KMS-11 (cell line): ENCODE measurements around the gene EXOSC9.

Source experiments
- H2AFZ ChIP-seq: fragments of 200-600 bp; sonication (generic); 2 replicates; pipeline ENCODE4 v1.6.1; 2016; ENCODE audit warnings: antibody characterized with exemption, mixed run types, low read depth
- H3K27ac ChIP-seq: fragments of 200-600 bp; sonication (generic); 2 replicates; pipeline ENCODE4 v1.6.1; 2016; ENCODE audit warnings: mild to moderate bottlenecking, mixed run types
- H3K27me3 ChIP-seq: fragments of 200-600 bp; sonication (generic); 2 replicates; pipeline ENCODE4 v1.6.1; 2017; ENCODE audit warnings: mild to moderate bottlenecking, low read depth, mixed run types, moderate library complexity; ENCODE audit not compliant: insufficient read depth
- H3K36me3 ChIP-seq: fragments of 200-600 bp; sonication (generic); 2 replicates; pipeline ENCODE4 v1.6.1; 2017; ENCODE audit warnings: mild to moderate bottlenecking, mixed run types; ENCODE audit not compliant: insufficient read depth
- H3K4me1 ChIP-seq: fragments of 200-600 bp; sonication (generic); 2 replicates; pipeline ENCODE4 v1.6.1; 2016; ENCODE audit warnings: mild to moderate bottlenecking, low read depth, mixed run types; ENCODE audit not compliant: poor library complexity, severe bottlenecking
- H3K4me2 ChIP-seq: fragments of 200-600 bp; sonication (generic); 2 replicates; pipeline ENCODE4 v1.7.0; 2016; ENCODE audit warnings: mild to moderate bottlenecking, mixed run types
- H3K4me3 ChIP-seq: fragments of 200-600 bp; sonication (generic); IDR thresholded peaks from 2 replicates; pipeline ENCODE4 v1.6.1; 2017; ENCODE audit warnings: low read depth, low read length, mixed read lengths; ENCODE audit not compliant: insufficient read depth
- H3K79me2 ChIP-seq: fragments of 200-600 bp; sonication (generic); 2 replicates; pipeline ENCODE4 v1.6.1; 2016; ENCODE audit warnings: low read depth, mixed run types; ENCODE audit not compliant: insufficient read depth
- H3K9ac ChIP-seq: fragments of 200-600 bp; sonication (generic); 2 replicates; pipeline ENCODE4 v1.6.1; 2016; ENCODE audit warnings: mild to moderate bottlenecking, mixed run types
- H4K20me1 ChIP-seq: fragments of 200-600 bp; sonication (generic); 2 replicates; pipeline ENCODE4 v1.6.1; 2016; ENCODE audit warnings: mild to moderate bottlenecking, mixed run types; ENCODE audit not compliant: insufficient read depth
- CTCF ChIP-seq: fragments of 200-600 bp; sonication (generic); conservative IDR thresholded peaks from 2 replicates; pipeline ENCODE4 v1.6.1; 2017; ENCODE audit warnings: low read depth, mild to moderate bottlenecking, antibody characterized with exemption, low read length, moderate library complexity, mixed read lengths

EXOSC9 gene

GRCh38 chr4:121822796-121823504, 21.8 kb downstream of the EXOSC9 start:
- TF ChIP-seq CTCF: peak; percentile 57
- peak overlapping the region; percentile 74 for H3K9ac ChIP-seq
- H3K27me3 ChIP-seq: no peaks in the 10 kb centered on the region
- H3K4me3 ChIP-seq: no peak overlapping the region
- peaks cover 27% of the 10 kb centered on the region for H3K36me3 ChIP-seq
- H3K79me2 ChIP-seq: peaks cover 54% of the 10 kb centered on the region
- H3K4me1 ChIP-seq: peaks cover 41% of the 10 kb centered on the region
- H3K27ac ChIP-seq: peak overlapping the region; percentile 75
- peak overlapping the region; percentile 92 for H3K4me2 ChIP-seq
- H4K20me1 ChIP-seq: 0 out of 2 replicates have a peak, but pooled peaks cover 8% of the 10 kb centered on the region
- peak overlapping the region; percentile 62; the same call in 1 of the 2 replicates for H2AFZ ChIP-seq

GRCh38 chr4:121823505-121824170, 22.5 kb downstream of the EXOSC9 start, which contains the start of gene CCNA2:
CCNA2 (minus strand) TSS chr4:121823883; CDS start chr4:121823628, 255 bp downstream.
- Histone ChIP-seq H3K27ac (peak within 1 kb of the TSS; percentile 75), H3K79me2 (peaks cover 47% of the 10 kb centered on the region), H2AFZ (peak within 1 kb of the TSS; percentile 62), H3K4me3 (no peak within 1 kb of the TSS), H3K36me3 (peaks cover 27% of the 10 kb centered on the region), H3K4me2 (peak within 1 kb of the TSS; percentile 92), H3K9ac (peak within 1 kb of the TSS; percentile 74), H3K4me1 (peaks cover 41% of the 10 kb centered on the region), H3K27me3 (no peaks in the 10 kb centered on the region), H4K20me1 (0 out of 2 replicates have a peak, but pooled peaks cover 8% of the 10 kb centered on the region)
- no peak for TF ChIP-seq CTCF

GRCh38 chr4:121824171-121824527, 23.0 kb downstream of the EXOSC9 start:
- no peak for TF ChIP-seq CTCF
- H4K20me1 ChIP-seq: 0 out of 2 replicates have a peak, but pooled peaks cover 8% of the 10 kb centered on the region

GRCh38 chr4:121824950-121825349, 23.8 kb downstream of the EXOSC9 start:
- no peak overlapping the region for H3K4me2 ChIP-seq

More at GRCh38 chr4:121824171-121824527, 23.0 kb downstream of the EXOSC9 start:
- H3K36me3 ChIP-seq: peaks cover 25% of the 10 kb centered on the region
- H3K27ac ChIP-seq: peak overlapping the region; percentile 13; the same call in 1 of the 2 replicates
- H2AFZ ChIP-seq: peak overlapping the region; percentile 62
- H3K4me1 ChIP-seq: peaks cover 38% of the 10 kb centered on the region
- peaks cover 43% of the 10 kb centered on the region for H3K79me2 ChIP-seq
- no peak overlapping the region for H3K4me3 ChIP-seq
- H3K4me2 ChIP-seq: peak overlapping the region; percentile 77
- H3K27me3 ChIP-seq: no peaks in the 10 kb centered on the region
- peak overlapping the region; percentile 74; the same call in 1 of the 2 replicates for H3K9ac ChIP-seq

More at GRCh38 chr4:121824950-121825349, 23.8 kb downstream of the EXOSC9 start:
- Histone ChIP-seq H3K4me1 (peaks cover 30% of the 10 kb centered on the region), H3K27me3 (no peaks in the 10 kb centered on the region), H3K36me3 (peaks cover 19% of the 10 kb centered on the region), H3K79me2 (peaks cover 37% of the 10 kb centered on the region), H3K9ac (no peak overlapping the region), H2AFZ (no peak overlapping the region), H3K27ac (no peak overlapping the region), H3K4me3 (no peak overlapping the region), H4K20me1 (0 out of 2 replicates have a peak, but pooled peaks cover 8% of the 10 kb centered on the region)
- TF ChIP-seq CTCF: no peak
